Left hindlimb (tissue), 1 donor: ENCODE data around the gene NUMBL.
"Not testable (repeated sequence)": the region's sequence is repeated elsewhere in the genome, so short reads cannot be mapped to it uniquely, and the experiment has no call there.

Experiments used
- DNase-seq: peaks from one replicate; pipeline ENCODE4 v3.0.0-alpha.2; 2018

The NUMBL gene

GRCh38 chr19:40662925-40663694 lies 27.3 kb downstream of the NUMBL start:
- peak; percentile 92 for DNase-seq

GRCh38 chr19:40661616-40662015 lies 28.8 kb downstream of the NUMBL start:
- no peak for DNase-seq

GRCh38 chr19:40659566-40659965 lies 30.9 kb downstream of the NUMBL start:
- no peak for DNase-seq

- no peak for DNase-seq
Observed at GRCh38 chr19:40659116-40659515, 31.3 kb downstream of the NUMBL start.

GRCh38 chr19:40658031-40658430 lies 32.4 kb downstream of the NUMBL start:
- no peak for DNase-seq

GRCh38 chr19:40655684-40656083 lies 34.8 kb downstream of the NUMBL start:
- not testable (repeated sequence) for DNase-seq

GRCh38 chr19:40652303-40652702 lies 38.1 kb downstream of the NUMBL start:
- DNase-seq: not testable (repeated sequence)

GRCh38 chr19:40650749-40651305 lies 39.6 kb downstream of the NUMBL start:
- DNase-seq: no peak

- DNase-seq: not testable (repeated sequence)
Observed at GRCh38 chr19:40649903-40650675, 40.4 kb downstream of the NUMBL start.

GRCh38 chr19:40646743-40647254 lies 43.7 kb downstream of the NUMBL start:
- no peak for DNase-seq

- no peak for DNase-seq
Observed at GRCh38 chr19:40642757-40643305, 47.6 kb downstream of the NUMBL start.

GRCh38 chr19:40642051-40642706 lies 48.3 kb downstream of the NUMBL start:
- DNase-seq: no peak

GRCh38 chr19:40641281-40641680 lies 49.2 kb downstream of the NUMBL start:
- DNase-seq: peak; percentile 65

- no peak for DNase-seq
Observed at GRCh38 chr19:40640744-40641143, 49.7 kb downstream of the NUMBL start.

GRCh38 chr19:40639638-40639982 lies 50.8 kb downstream of the NUMBL start:
- no peak for DNase-seq

GRCh38 chr19:40638327-40638726 lies 52.1 kb downstream of the NUMBL start:
- no peak for DNase-seq

GRCh38 chr19:40633207-40633606 lies 57.2 kb downstream of the NUMBL start:
- DNase-seq: no peak

GRCh38 chr19:40632311-40633036 lies 58.0 kb downstream of the NUMBL start:
- no peak for DNase-seq

- no peak for DNase-seq
Observed at GRCh38 chr19:40630571-40631160, 59.8 kb downstream of the NUMBL start.

- DNase-seq: no peak
Observed at GRCh38 chr19:40629346-40629745, 61.1 kb downstream of the NUMBL start.

- DNase-seq: no peak
Observed at GRCh38 chr19:40627486-40628279, 62.8 kb downstream of the NUMBL start.
